Frontal cortex (tissue), 4 donors: ENCODE results near the gene TAF11L7. TPM values are rescaled to one million over a fixed set of nuclear protein-coding genes. Genes with fewer than 3 reads are reported as not detected.
"Not testable (repeated sequence)": the region's sequence is repeated elsewhere in the genome, so short reads cannot be mapped to it uniquely, and the experiment has no call there.

Experiments
- DNase-seq, 2 donors: peaks; one replicate each; pipeline ENCODE4 v3.0.0; 2012; ENCODE audit warnings: low spot score in 2 of 2
- FAIRE-seq: peaks from 2 replicates; lab custom pipeline; 2012; peaks lifted over from hg19 to GRCh38; lab: Jason Lieb, UNC
- small RNA-seq: library from RNA; depleted of rRNA; stranded (forward); fragments of <200 nt; gene quantifications from one replicate; pipeline ENCODE3, GENCODE V24; 2014
- total RNA-seq: library from RNA; depleted of rRNA; stranded (reverse); fragments of >200 nt; gene quantifications from one replicate; pipeline ENCODE4 v1.2.3, GENCODE V29; 2014
- donor health status: control.
- donor health status: control.
- donor health status: control.

TAF11L7 gene
- not detected for total RNA-seq

GRCh38 chr5:17585658-17586057, at the start of gene TAF11L7:
Gene TAF11L7 (minus strand): TSS chr5:17585758.
- FAIRE-seq: not testable (repeated sequence)

GRCh38 chr5:17634160-17634559, 48.6 kb upstream of the TAF11L7 start, which contains the start of gene TAF11L14:
Gene TAF11L14 (plus strand): TSS chr5:17634460.
- FAIRE-seq: no peak
- no peak for DNase-seq

More at GRCh38 chr5:17585658-17586057, at the start of gene TAF11L7:
- DNase-seq: not testable (repeated sequence)

DNA sequence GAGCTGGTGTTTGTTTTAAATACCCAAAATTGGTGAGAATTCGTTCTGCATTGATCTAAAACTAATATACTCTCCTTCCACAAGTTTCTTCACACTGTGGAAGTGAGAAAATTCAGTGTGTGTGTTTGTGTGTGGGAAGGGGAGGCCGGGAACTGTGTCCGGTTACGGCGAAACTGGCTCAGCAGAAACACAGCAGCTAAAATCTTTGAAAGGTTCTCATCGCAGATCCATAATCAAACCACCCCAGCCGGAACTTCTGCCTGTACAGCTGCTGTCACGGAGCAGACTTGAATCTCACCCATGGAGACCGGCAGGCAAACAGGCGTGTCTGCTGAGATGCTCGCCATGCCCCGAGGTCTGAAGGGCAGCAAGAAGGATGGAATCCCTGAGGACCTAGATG, 46.2 kb upstream of the TAF11L7 start, which contains the start of gene TAF11L13:
Gene TAF11L13, plus strand, starts transcription at position 301 of the 400 bp plus-strand sequence.
- DNase-seq, FAIRE-seq: not testable (repeated sequence)

GRCh38 chr5:17625686-17626085, 40.1 kb upstream of the TAF11L7 start:
- FAIRE-seq (no peak), DNase-seq (no peak)

DNA sequence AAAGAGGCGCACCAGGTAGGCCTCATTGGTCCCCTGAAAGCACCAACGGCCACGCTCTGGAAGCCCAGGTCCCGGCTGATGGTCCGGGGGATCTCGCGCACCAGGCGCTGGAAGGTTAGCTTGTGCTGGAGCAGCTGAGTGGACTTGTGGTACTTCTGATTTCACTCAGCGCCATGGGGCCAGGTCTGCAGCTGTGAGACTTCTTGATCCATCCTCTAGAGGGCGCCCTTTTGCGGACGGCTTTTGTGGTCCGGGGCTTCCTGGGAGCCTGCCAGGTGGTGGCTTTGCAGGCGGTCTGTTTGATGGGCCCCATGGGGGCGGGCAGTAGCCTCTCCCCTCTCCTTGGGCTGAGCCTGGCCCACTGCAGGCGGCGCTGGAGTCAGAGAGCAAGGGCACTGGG, 35.1 kb upstream of the TAF11L7 start:
- DNase-seq: no peak
- no peak for FAIRE-seq

GRCh38 chr5:17619354-17619753, 33.8 kb upstream of the TAF11L7 start:
- FAIRE-seq: no peak
- no peak for DNase-seq

- FAIRE-seq (no peak), DNase-seq (no peak)
Observed at GRCh38 chr5:17614872-17615605, 29.5 kb upstream of the TAF11L7 start.

- FAIRE-seq, DNase-seq: not testable (repeated sequence)
Observed at GRCh38 chr5:17610092-17610491, 24.5 kb upstream of the TAF11L7 start, which contains the start of gene TAF11L12. Gene TAF11L12 (plus strand): TSS chr5:17610392.

- FAIRE-seq: not testable (repeated sequence)
Observed at GRCh38 chr5:17607461-17607860, 21.9 kb upstream of the TAF11L7 start.

GRCh38 chr5:17604951-17605350, 19.4 kb upstream of the TAF11L7 start:
- DNase-seq: no peak
- no peak for FAIRE-seq

More at GRCh38 chr5:17607461-17607860, 21.9 kb upstream of the TAF11L7 start:
- not testable (repeated sequence) for DNase-seq

- DNase-seq, FAIRE-seq: not testable (repeated sequence)
Observed at GRCh38 chr5:17603880-17604279, 18.3 kb upstream of the TAF11L7 start, which contains the start of gene TAF11L11. Gene TAF11L11 (plus strand): TSS chr5:17604183.

DNA sequence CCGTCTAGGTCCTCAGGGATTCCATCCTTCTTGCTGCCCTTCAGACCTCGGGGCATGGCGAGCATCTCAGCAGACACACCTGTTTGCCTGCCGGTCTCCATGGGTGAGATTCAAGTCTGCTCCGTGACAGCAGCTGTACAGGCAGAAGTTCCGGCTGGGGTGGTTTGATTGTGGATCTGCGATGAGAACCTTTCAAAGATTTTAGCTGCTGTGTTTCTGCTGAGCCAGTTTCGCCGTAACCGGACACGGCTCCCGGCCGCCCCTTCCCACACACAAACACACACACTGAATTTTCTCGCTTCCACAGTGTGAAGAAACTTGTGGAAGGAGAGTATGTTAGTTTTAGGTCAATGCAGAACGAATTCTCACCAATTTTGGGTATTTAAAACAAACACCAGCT, 12.2 kb upstream of the TAF11L7 start, which contains the start of gene TAF11L10:
Gene TAF11L10, minus strand, starts transcription at position 101 of the 400 bp plus-strand sequence.
- FAIRE-seq, DNase-seq: not testable (repeated sequence)

DNA sequence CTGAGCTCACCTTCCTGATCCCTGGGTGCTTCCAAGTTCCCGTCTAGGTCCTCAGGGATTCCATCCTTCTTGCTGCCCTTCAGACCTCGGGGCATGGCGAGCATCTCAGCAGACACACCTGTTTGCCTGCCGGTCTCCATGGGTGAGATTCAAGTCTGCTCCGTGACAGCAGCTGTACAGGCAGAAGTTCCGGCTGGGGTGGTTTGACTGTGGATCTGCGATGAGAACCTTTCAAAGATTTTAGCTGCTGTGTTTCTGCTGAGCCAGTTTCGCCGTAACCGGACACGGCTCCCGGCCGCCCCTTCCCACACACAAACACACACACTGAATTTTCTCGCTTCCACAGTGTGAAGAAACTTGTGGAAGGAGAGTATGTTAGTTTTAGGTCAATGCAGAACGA, 8.7 kb upstream of the TAF11L7 start, which contains the start of gene TAF11L9:
Gene TAF11L9, minus strand, starts transcription at position 140 of the 400 bp plus-strand sequence.
- not testable (repeated sequence) for FAIRE-seq, DNase-seq

DNA sequence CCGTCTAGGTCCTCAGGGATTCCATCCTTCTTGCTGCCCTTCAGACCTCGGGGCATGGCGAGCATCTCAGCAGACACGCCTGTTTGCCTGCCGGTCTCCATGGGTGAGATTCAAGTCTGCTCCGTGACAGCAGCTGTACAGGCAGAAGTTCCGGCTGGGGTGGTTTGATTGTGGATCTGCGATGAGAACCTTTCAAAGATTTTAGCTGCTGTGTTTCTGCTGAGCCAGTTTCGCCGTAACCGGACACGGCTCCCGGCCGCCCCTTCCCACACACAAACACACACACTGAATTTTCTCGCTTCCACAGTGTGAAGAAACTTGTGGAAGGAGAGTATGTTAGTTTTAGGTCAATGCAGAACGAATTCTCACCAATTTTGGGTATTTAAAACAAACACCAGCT, 5.3 kb upstream of the TAF11L7 start, which contains the start of gene TAF11L8:
Gene TAF11L8, minus strand, starts transcription at position 101 of the 400 bp plus-strand sequence.
- DNase-seq, FAIRE-seq: not testable (repeated sequence)

Small RNA genes lying within 50 kb of the gene (small RNA-seq; reads per million reads assigned to genes)
- gene AC233724.3 (not detected), gene AC233724.6 (not detected), gene AC233724.7 (not detected)

Other genes starting within 250 kb of the TAF11L7 start
- gene TAF11L2, start 87.5 kb downstream of the TAF11L7 start, total RNA-seq: not detected
- gene TAF11L3, start 67.4 kb downstream of the TAF11L7 start, total RNA-seq: not detected
- gene TAF11L4, start 64.0 kb downstream of the TAF11L7 start, total RNA-seq: not detected
- gene TAF11L5, start 60.5 kb downstream of the TAF11L7 start, total RNA-seq: not detected
- not detected for gene TAF11L6, start 57.1 kb downstream of the TAF11L7 start, total RNA-seq
- not detected for gene TAF11L8, start 5.2 kb upstream of the TAF11L7 start, total RNA-seq
- gene TAF11L9, start 8.6 kb upstream of the TAF11L7 start, total RNA-seq: not detected
- not detected for gene TAF11L10, start 12.1 kb upstream of the TAF11L7 start, total RNA-seq
- gene TAF11L11, start 18.4 kb upstream of the TAF11L7 start, total RNA-seq: not detected
- gene TAF11L12, start 24.6 kb upstream of the TAF11L7 start, total RNA-seq: not detected
- gene TAF11L13, start 46.3 kb upstream of the TAF11L7 start, total RNA-seq: not detected
- gene TAF11L14, start 48.7 kb upstream of the TAF11L7 start, total RNA-seq: not detected